Dendritic cell treated with granulocyte-macrophage colony-stimulating factor and Interleukin-4, amounts not matched to agents 40 ng/mL and 50 ng/mL, for 4 days (primary cell): ENCODE results near the gene ALDH1L1.

ENCODE experiments used
- H3K27ac Mint-ChIP-seq: one replicate; pipeline ENCODE4 v1.8.0; 2022; ENCODE audit warnings: mild to moderate bottlenecking, mixed read lengths
- H3K27me3 Mint-ChIP-seq: one replicate; pipeline ENCODE4 v1.8.0; 2022; ENCODE audit warnings: mild to moderate bottlenecking, mixed read lengths
- H3K36me3 Mint-ChIP-seq: one replicate; pipeline ENCODE4 v1.8.0; 2022; ENCODE audit warnings: low read depth, mixed read lengths
- H3K4me1 Mint-ChIP-seq: one replicate; pipeline ENCODE4 v1.8.0; 2022; ENCODE audit warnings: low read depth, mixed read lengths
- H3K4me3 Mint-ChIP-seq: one replicate; pipeline ENCODE4 v1.8.0; 2022; ENCODE audit warnings: mild to moderate bottlenecking, moderate library complexity, mixed read lengths
- H3K9me3 Mint-ChIP-seq: one replicate; pipeline ENCODE4 v1.8.0; 2022; ENCODE audit warnings: mixed read lengths
- intact Hi-C: fragments of 100-400 bp; cut with micrococcal nuclease; formaldehyde crosslinking; loops from one replicate; pipeline ENCODE4 v1.15.0; 2022

Gene ALDH1L1

DNA sequence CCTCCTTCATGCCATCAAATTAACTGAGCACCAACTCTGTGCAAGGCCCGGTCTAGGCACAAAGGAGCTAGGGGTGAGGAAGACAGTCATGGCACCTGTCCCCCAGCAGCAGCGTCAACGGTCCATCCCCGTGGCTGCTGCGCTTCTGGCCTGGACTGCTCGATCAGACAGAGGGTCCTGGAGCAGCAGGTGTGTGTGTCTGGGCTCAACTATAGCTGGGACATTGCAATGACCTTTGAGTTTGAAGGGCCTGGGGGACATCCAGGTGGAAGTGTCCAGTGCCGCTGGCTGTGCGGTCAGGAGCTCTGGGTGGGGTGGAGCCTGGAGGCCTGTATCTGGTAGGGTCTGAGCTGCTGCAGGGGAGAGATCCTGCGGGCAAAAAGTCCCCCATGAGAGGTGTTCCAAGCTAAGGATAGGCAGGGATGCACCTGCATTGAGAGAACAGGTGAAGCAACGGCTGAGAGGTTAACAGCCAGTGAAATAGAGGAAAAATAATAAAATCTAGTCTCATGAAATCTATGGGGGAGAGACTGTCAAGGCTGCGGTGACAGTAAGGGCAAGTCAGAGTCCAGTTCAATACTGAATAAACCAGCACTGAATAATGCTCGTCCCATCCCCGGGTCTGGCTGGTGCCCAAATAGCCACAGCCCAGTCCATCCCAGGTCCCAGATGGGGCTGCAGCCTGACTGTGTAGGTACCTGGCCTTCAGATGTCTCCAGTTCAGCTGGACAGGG, 71.1 kb downstream of the ALDH1L1 start:
- no peak overlapping the region for H3K4me3 Mint-ChIP-seq
- no peaks in the 10 kb centered on the region for H3K9me3 Mint-ChIP-seq
- H3K27me3 Mint-ChIP-seq = no peaks in the 10 kb centered on the region
- intact Hi-C loops = no loop called here
- H3K27ac Mint-ChIP-seq = no peak overlapping the region
- no peaks in the 10 kb centered on the region for H3K4me1 Mint-ChIP-seq
- no peaks in the 10 kb centered on the region for H3K36me3 Mint-ChIP-seq

GRCh38 chr3:126108676-126109050, 71.7 kb downstream of the ALDH1L1 start:
- intact Hi-C loops = no loop called here
- no peak overlapping the region for H3K4me3 Mint-ChIP-seq
- no peaks in the 10 kb centered on the region for H3K9me3 Mint-ChIP-seq
- H3K27me3 Mint-ChIP-seq = no peaks in the 10 kb centered on the region
- H3K4me1 Mint-ChIP-seq = no peaks in the 10 kb centered on the region
- H3K27ac Mint-ChIP-seq = no peak overlapping the region
- no peaks in the 10 kb centered on the region for H3K36me3 Mint-ChIP-seq

- no peaks in the 10 kb centered on the region for H3K36me3 Mint-ChIP-seq
These were observed 72.3 kb downstream of the ALDH1L1 start for GRCh38 chr3:126107957-126108675.

DNA sequence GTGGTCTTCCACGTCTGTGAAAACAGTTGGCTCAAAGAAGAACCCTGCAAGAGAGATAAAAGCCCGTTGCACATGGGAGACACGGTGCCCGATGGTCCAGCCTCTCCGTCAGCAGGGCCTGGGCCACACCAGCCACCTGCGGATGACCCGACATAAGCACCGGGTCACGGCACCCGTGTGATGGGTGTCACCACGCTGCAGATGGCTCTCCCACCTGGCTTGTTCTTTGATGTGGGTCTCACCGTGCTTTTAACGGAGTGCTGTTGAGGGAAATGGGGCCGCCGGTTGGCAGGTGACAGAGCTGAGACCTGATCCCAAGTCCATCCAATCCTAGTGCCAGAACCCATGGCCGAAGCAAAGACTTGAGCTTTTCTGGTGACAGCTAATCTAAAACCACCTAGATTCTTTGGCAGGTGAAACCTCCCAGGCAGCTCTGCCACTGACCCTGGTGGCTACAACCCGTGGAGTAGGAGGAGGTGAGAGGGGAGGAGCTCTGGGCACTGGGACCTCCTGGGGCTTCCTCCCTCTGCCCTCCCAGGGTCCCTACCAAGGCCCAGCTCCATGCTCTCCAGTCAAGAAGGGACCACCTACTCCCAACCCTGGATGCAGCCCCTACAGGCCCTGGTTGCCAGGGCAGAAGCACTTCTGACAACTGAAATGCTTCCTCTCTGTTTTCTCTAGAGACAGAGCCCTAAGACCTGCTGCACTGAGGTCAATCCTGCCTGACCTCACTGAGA, 73.0 kb downstream of the ALDH1L1 start:
- no peak overlapping the region for H3K4me3 Mint-ChIP-seq
- no peaks in the 10 kb centered on the region for H3K4me1 Mint-ChIP-seq
- H3K9me3 Mint-ChIP-seq = no peaks in the 10 kb centered on the region
- intact Hi-C loops = no loop called here
- H3K27ac Mint-ChIP-seq = no peak overlapping the region
- no peaks in the 10 kb centered on the region for H3K27me3 Mint-ChIP-seq
- H3K36me3 Mint-ChIP-seq = no peaks in the 10 kb centered on the region

More at GRCh38 chr3:126107957-126108675, 72.3 kb downstream of the ALDH1L1 start:
- Mint-ChIP-seq H3K27ac (no peak overlapping the region), H3K9me3 (no peaks in the 10 kb centered on the region), H3K4me1 (no peaks in the 10 kb centered on the region), H3K27me3 (no peaks in the 10 kb centered on the region), H3K4me3 (no peak overlapping the region)
- intact Hi-C loops = no loop called here

DNA sequence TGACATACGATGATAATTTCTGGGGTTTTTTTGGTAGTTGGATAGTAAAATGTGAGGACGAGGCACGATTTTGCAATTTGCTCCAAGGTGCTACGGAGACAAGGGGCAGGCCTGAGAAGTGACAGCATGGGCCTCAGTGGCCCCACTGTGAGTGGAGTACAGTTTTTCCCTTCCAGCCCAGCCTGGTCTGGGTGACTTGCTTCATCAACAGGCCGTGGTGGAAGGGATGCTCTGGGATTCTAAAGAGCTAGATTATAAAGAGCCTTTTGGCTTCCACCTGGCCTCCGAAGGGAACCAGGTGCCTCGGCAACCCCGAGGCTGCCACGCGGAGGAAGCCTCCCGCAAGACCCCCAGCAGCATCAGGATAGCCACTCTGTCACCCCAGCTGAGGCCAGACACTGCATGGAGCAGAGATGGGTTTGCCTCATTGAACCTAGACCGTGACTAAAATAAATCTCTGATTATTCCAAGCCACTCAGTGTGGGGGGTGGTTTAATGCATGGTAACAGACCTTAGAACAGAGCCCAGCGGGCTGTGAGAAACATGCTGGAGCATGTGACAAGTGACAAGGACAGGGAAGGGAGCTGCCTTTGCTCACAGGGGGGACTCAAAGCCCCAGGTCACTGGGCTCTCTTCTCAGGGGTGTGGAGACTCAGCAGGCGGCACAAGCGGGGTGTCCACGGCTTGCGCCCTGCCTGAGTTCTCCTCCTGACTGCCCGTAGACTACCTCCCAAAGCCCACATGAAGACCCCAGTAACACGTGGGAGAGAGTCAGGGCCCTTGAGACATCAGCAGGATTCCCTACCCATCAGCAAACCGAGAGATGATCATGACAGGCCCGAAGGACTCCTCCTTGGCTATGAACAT, 73.8 kb downstream of the ALDH1L1 start:
- no peaks in the 10 kb centered on the region for H3K9me3 Mint-ChIP-seq
- H3K36me3 Mint-ChIP-seq = no peaks in the 10 kb centered on the region
- H3K4me1 Mint-ChIP-seq = no peaks in the 10 kb centered on the region
- intact Hi-C loops = no loop called here
- no peak overlapping the region for H3K27ac Mint-ChIP-seq
- H3K27me3 Mint-ChIP-seq = no peaks in the 10 kb centered on the region
- H3K4me3 Mint-ChIP-seq = no peak overlapping the region

DNA sequence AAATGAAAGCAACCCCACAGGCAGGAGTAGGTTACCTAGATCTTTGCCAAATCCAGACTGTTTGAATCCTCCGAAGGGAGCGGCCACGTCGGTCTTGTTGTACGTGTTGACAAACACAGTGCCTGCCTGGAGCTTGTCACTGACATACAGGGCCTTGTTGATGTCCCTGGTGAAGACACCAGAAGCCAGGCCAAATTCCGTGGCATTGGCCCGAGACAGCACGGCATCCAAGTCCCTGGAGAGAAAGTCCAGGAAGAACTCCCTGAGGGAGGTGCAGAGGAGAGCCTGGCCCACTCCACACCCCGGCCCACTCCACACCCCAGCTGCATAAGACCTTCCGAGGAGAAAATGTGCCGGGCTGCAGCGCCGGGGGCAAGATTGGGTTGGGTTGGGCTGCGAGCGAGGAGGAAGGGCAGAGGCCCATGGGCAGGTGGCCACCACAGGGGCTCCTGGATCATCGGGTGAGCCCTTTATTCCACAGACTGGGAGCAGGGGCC, 74.6 kb downstream of the ALDH1L1 start:
- no peak overlapping the region for H3K27ac Mint-ChIP-seq
- H3K4me3 Mint-ChIP-seq = no peak overlapping the region
- no peaks in the 10 kb centered on the region for H3K36me3 Mint-ChIP-seq
- H3K27me3 Mint-ChIP-seq = no peaks in the 10 kb centered on the region
- H3K4me1 Mint-ChIP-seq = no peaks in the 10 kb centered on the region
- intact Hi-C loops = no loop called here
- H3K9me3 Mint-ChIP-seq = no peaks in the 10 kb centered on the region

- Mint-ChIP-seq H3K36me3 (no peaks in the 10 kb centered on the region), H3K27me3 (no peaks in the 10 kb centered on the region), H3K27ac (no peak overlapping the region), H3K9me3 (no peaks in the 10 kb centered on the region), H3K4me3 (no peak overlapping the region), H3K4me1 (no peaks in the 10 kb centered on the region)
- intact Hi-C loops = no loop called here
These were observed 75.4 kb downstream of the ALDH1L1 start for GRCh38 chr3:126104742-126105605.

GRCh38 chr3:126104028-126104635, 76.3 kb downstream of the ALDH1L1 start:
- H3K27ac Mint-ChIP-seq = no peak overlapping the region
- no peaks in the 10 kb centered on the region for H3K4me1 Mint-ChIP-seq
- H3K27me3 Mint-ChIP-seq = no peaks in the 10 kb centered on the region
- H3K4me3 Mint-ChIP-seq = no peak overlapping the region
- H3K36me3 Mint-ChIP-seq = no peaks in the 10 kb centered on the region
- intact Hi-C loops = no loop called here
- no peaks in the 10 kb centered on the region for H3K9me3 Mint-ChIP-seq

- Mint-ChIP-seq H3K36me3 (no peaks in the 10 kb centered on the region), H3K27ac (no peak overlapping the region), H3K4me3 (no peak overlapping the region), H3K4me1 (no peaks in the 10 kb centered on the region), H3K9me3 (no peaks in the 10 kb centered on the region), H3K27me3 (no peaks in the 10 kb centered on the region)
- intact Hi-C loops = no loop called here
These were observed 77.0 kb downstream of the ALDH1L1 start for GRCh38 chr3:126103121-126104027.

DNA sequence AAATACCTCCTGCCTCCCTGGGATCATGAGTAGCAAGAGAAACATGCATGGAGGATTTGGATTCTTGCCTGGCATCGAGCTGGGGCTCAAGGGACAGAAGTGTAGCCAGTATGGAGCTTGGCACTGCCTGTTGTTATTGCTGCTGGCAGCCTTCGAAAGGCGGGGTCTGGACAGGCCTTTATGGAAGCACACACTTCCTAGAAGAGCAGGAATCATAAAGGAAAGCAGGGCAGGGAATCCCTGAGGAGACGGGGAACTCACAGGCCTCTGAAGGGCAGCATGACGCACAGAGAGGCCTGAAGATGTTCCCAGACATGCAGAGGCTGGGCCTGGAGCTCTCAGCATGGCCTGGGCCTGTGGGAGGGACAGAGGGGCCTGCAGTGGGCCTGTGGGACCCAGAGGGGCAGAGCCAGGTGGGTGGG, 77.8 kb downstream of the ALDH1L1 start:
- Mint-ChIP-seq H3K36me3 (no peaks in the 10 kb centered on the region), H3K27ac (no peak overlapping the region), H3K27me3 (no peaks in the 10 kb centered on the region), H3K9me3 (peaks cover 4% of the 10 kb centered on the region), H3K4me1 (no peaks in the 10 kb centered on the region), H3K4me3 (no peak overlapping the region)
- intact Hi-C loops = no loop called here

DNA sequence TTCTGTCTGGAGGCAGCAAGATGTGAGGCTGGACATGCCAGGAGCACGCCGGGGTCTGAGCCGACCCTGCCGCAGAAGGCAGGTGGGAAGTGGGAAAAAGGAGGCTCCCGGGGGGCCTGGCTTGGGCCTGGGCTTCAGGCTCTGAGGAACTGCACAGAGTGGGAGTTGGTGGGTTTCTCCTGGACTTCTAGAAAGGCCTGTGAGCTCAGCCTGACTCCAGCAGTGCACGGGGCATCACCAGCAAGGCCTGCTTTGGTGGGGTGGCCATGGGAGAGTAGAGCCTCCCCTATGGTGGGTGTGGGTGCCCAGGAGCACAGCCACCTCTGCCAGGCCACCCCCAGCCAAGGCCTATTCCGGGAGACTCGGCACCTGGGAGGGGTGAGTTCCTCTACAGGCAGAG, 78.4 kb downstream of the ALDH1L1 start:
- Mint-ChIP-seq H3K27me3 (no peaks in the 10 kb centered on the region), H3K27ac (no peak overlapping the region), H3K4me1 (no peaks in the 10 kb centered on the region), H3K9me3 (peaks cover 9% of the 10 kb centered on the region), H3K4me3 (no peak overlapping the region), H3K36me3 (no peaks in the 10 kb centered on the region)
- intact Hi-C loops = no loop called here

DNA sequence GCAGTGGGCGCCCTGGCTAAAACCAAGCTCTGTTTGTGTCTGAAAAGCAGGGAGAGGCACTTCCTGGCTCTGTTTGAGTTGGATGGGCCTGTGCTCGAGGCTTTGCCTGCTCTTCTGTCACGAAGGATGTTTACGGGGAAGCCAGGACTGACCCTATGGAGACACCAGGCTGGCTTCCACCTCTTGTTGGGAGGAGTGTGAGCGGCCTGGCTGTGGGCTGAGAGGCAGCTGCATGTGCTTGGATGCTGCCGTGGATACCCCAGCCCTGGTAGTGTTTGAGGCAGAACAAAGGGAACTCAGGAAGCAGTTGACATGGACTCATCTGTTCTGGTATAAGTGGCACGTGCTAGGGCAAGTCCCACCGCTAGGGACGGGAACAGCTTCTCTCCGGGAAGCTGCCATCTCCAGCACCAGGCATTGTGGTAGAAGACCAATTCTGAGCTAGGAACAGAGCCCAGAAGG, 78.8 kb downstream of the ALDH1L1 start:
- Mint-ChIP-seq H3K27ac (no peak overlapping the region), H3K27me3 (no peaks in the 10 kb centered on the region), H3K36me3 (no peaks in the 10 kb centered on the region), H3K9me3 (peaks cover 14% of the 10 kb centered on the region), H3K4me1 (no peaks in the 10 kb centered on the region), H3K4me3 (no peak overlapping the region)
- intact Hi-C loops = no loop called here
